ENCODE measurements around the gene NOD1.
"Not testable (repeated sequence)": the region's sequence is repeated elsewhere in the genome, so short reads cannot be mapped to it uniquely, and the experiment has no call there.

Gene NOD1

GRCh38 chr7:30507346-30507900 is 28.8 kb upstream of the NOD1 start:
- in situ Hi-C loops (cut with HindIII; ENCODE audit: low pct_ligation_motif_present, low pct_unique_long_range_greater_than_20kb, low sequenced_read_pairs); DNase-seq: not testable (repeated sequence)

GRCh38 chr7:30505174-30505697 is 26.7 kb upstream of the NOD1 start:
- no peak for DNase-seq
- in situ Hi-C loops (cut with HindIII; ENCODE audit: low pct_ligation_motif_present, low pct_unique_long_range_greater_than_20kb, low sequenced_read_pairs): no loop called here

GRCh38 chr7:30504301-30505173 is 26.0 kb upstream of the NOD1 start, which contains the start of gene GGCT:
Gene GGCT (minus strand): TSS chr7:30504829. CDS start chr7:30504709, 120 bp downstream.
- in situ Hi-C loops (cut with HindIII; ENCODE audit: low pct_ligation_motif_present, low pct_unique_long_range_greater_than_20kb, low sequenced_read_pairs): no loop called here
- peak; percentile 100 for DNase-seq

GRCh38 chr7:30503274-30504212 is 25.0 kb upstream of the NOD1 start:
- DNase-seq: peak; percentile 20
- in situ Hi-C loops (cut with HindIII; ENCODE audit: low pct_ligation_motif_present, low pct_unique_long_range_greater_than_20kb, low sequenced_read_pairs): no loop called here

GRCh38 chr7:30502470-30503251 is 24.1 kb upstream of the NOD1 start:
- in situ Hi-C loops (cut with HindIII; ENCODE audit: low pct_ligation_motif_present, low pct_unique_long_range_greater_than_20kb, low sequenced_read_pairs): no loop called here
- DNase-seq: no peak

GRCh38 chr7:30501264-30501663 is 22.7 kb upstream of the NOD1 start:
- in situ Hi-C loops (cut with HindIII; ENCODE audit: low pct_ligation_motif_present, low pct_unique_long_range_greater_than_20kb, low sequenced_read_pairs): no loop called here
- no peak for DNase-seq

GRCh38 chr7:30493228-30493627 is 14.6 kb upstream of the NOD1 start:
- in situ Hi-C loops (cut with HindIII; ENCODE audit: low pct_ligation_motif_present, low pct_unique_long_range_greater_than_20kb, low sequenced_read_pairs): no loop called here
- DNase-seq: no peak

GRCh38 chr7:30491417-30491816 is 12.8 kb upstream of the NOD1 start:
- in situ Hi-C loops (cut with HindIII; ENCODE audit: low pct_ligation_motif_present, low pct_unique_long_range_greater_than_20kb, low sequenced_read_pairs): no loop called here
- no peak for DNase-seq

- DNase-seq: no peak
- in situ Hi-C loops (cut with HindIII; ENCODE audit: low pct_ligation_motif_present, low pct_unique_long_range_greater_than_20kb, low sequenced_read_pairs): no loop called here
Measured at GRCh38 chr7:30487371-30487770, 8.8 kb upstream of the NOD1 start.

GRCh38 chr7:30485667-30486066 is 7.1 kb upstream of the NOD1 start:
- in situ Hi-C loops (cut with HindIII; ENCODE audit: low pct_ligation_motif_present, low pct_unique_long_range_greater_than_20kb, low sequenced_read_pairs): no loop called here
- no peak for DNase-seq

GRCh38 chr7:30481416-30481815 is 2.8 kb upstream of the NOD1 start:
- DNase-seq; in situ Hi-C loops (cut with HindIII; ENCODE audit: low pct_ligation_motif_present, low pct_unique_long_range_greater_than_20kb, low sequenced_read_pairs): not testable (repeated sequence)

- in situ Hi-C loops (cut with HindIII; ENCODE audit: low pct_ligation_motif_present, low pct_unique_long_range_greater_than_20kb, low sequenced_read_pairs): no loop called here
- peak; percentile 70 for DNase-seq
Measured at GRCh38 chr7:30479202-30480120, 877 bp upstream of the NOD1 start.

- DNase-seq: no peak
- in situ Hi-C loops (cut with HindIII; ENCODE audit: low pct_ligation_motif_present, low pct_unique_long_range_greater_than_20kb, low sequenced_read_pairs): no loop called here
Measured at GRCh38 chr7:30476459-30477145, 2.0 kb downstream of the NOD1 start.

GRCh38 chr7:30475580-30475979 is 3.0 kb downstream of the NOD1 start:
- in situ Hi-C loops (cut with HindIII; ENCODE audit: low pct_ligation_motif_present, low pct_unique_long_range_greater_than_20kb, low sequenced_read_pairs): no loop called here

GRCh38 chr7:30474893-30475292 is 3.7 kb downstream of the NOD1 start:
- in situ Hi-C loops (cut with HindIII; ENCODE audit: low pct_ligation_motif_present, low pct_unique_long_range_greater_than_20kb, low sequenced_read_pairs): no loop called here
- DNase-seq: no peak

More at GRCh38 chr7:30475580-30475979, 3.0 kb downstream of the NOD1 start:
- DNase-seq: peak; percentile 45

GRCh38 chr7:30474485-30474884 is 4.1 kb downstream of the NOD1 start:
- in situ Hi-C loops (cut with HindIII; ENCODE audit: low pct_ligation_motif_present, low pct_unique_long_range_greater_than_20kb, low sequenced_read_pairs): no loop called here
- no peak for DNase-seq

GRCh38 chr7:30473903-30474302 is 4.7 kb downstream of the NOD1 start:
- in situ Hi-C loops (cut with HindIII; ENCODE audit: low pct_ligation_motif_present, low pct_unique_long_range_greater_than_20kb, low sequenced_read_pairs): no loop called here
- no peak for DNase-seq
